ENCODE data around the gene ARHGAP27.

GRCh38 chr17:45436625-45437464 is 4.2 kb upstream of the ARHGAP27 start:
- no peak for TF ChIP-seq POLR2A (conservative IDR thresholded peaks at IDR 0.05)
- no peak for TF ChIP-seq ZNF76 (CRISPR knock-in tag; IDR thresholded peaks at IDR 0.05; ENCODE audit: borderline replicate concordance)
- TF ChIP-seq CGGBP1 (CRISPR knock-in tag; IDR thresholded peaks at IDR 0.05), result no peak
- no peak for TF ChIP-seq POLR2AphosphoS5 (IDR thresholded peaks at IDR 0.05; ENCODE audit: control insufficient read depth, insufficient read depth, low read depth, low read length)
- TF ChIP-seq CTCF (IDR thresholded peaks at IDR 0.05 in 2 of 3, conservative IDR thresholded peaks at IDR 0.05 in 1 of 3; ENCODE audit: insufficient read depth in 2 of 3, low read depth in 1 of 3, low read length in 3 of 3), result no peak
- no peak for TF ChIP-seq CHD2 (IDR thresholded peaks at IDR 0.05; ENCODE audit: low read depth, low read length)
- TF ChIP-seq REST (IDR thresholded peaks at IDR 0.05; ENCODE audit: borderline replicate concordance), result no peak
- no peak for TF ChIP-seq REST (CRISPR knock-in tag; IDR thresholded peaks at IDR 0.05; ENCODE audit: low read depth)
